Kidney (tissue), 14 donors: ENCODE measurements around the gene DNASE1L1. TPM values are rescaled to one million over a fixed set of nuclear protein-coding genes. Genes with fewer than 3 reads are reported as not detected.
A peak's percentile ranks its signal among the peaks of the same experiment; 100 is the strongest.

Experiments
- DNase-seq, 5 donors: peaks; one replicate each; pipeline ENCODE4 v3.0.0-alpha.2; 2013 to 2020
- FAIRE-seq: peaks from 2 replicates; lab custom pipeline; 2012; peaks lifted over from hg19 to GRCh38; lab: Jason Lieb, UNC
- H3K27ac ChIP-seq, 2 donors: one replicate each; pipeline ENCODE4 v1.7.0; 2013; ENCODE audit warnings: low read depth in 2 of 2, low read length in 2 of 2, inconsistent platforms in 1 of 2
- H3K27me3 ChIP-seq: one replicate; pipeline ENCODE4 v1.7.1; 2013; ENCODE audit warnings: low read length, inconsistent platforms; ENCODE audit not compliant: control insufficient read depth, insufficient read depth
- H3K36me3 ChIP-seq, 3 donors: one replicate each; pipeline versions ENCODE4 v1.7.0 to v1.7.1; 2013; ENCODE audit warnings: low read length in 3 of 3, control low read depth in 1 of 3, inconsistent platforms in 1 of 3; ENCODE audit not compliant: insufficient read depth in 3 of 3, control insufficient read depth in 2 of 3
- H3K4me1 ChIP-seq, 3 donors: one replicate each; pipeline versions ENCODE4 v1.7.0 to v1.7.1; 2013; ENCODE audit warnings: low read length in 3 of 3, inconsistent platforms in 1 of 3, low read depth in 1 of 3; ENCODE audit not compliant: control insufficient read depth in 2 of 3, insufficient read depth in 2 of 3
- H3K4me3 ChIP-seq, 3 donors: one replicate each; pipeline versions ENCODE4 v1.7.0 to v1.8.1; 2013; ENCODE audit warnings: low read length in 3 of 3, control low read depth in 1 of 3, inconsistent platforms in 1 of 3
- H3K9ac ChIP-seq, 3 donors: one replicate each; pipeline versions ENCODE4 v1.7.0 to v1.7.1; 2013; ENCODE audit warnings: low read length in 3 of 3, control low read depth in 1 of 3, inconsistent platforms in 1 of 3
- H3K9me3 ChIP-seq, 3 donors: one replicate each; pipeline versions ENCODE4 v1.7.0 to v1.7.1; 2013; ENCODE audit warnings: low read length in 3 of 3, control low read depth in 1 of 3, inconsistent platforms in 1 of 3; ENCODE audit not compliant: control insufficient read depth in 2 of 3, insufficient read depth in 1 of 3
- intact Hi-C: fragments of 100-400 bp; cut with DNase I; formaldehyde crosslinking; loops from one replicate; pipeline ENCODE4 v1.11.1; 2022
- polyA plus RNA-seq: library from polyadenylated mRNA; stranded (reverse); fragments of 350-450 nt; fragmentation: Illumina TruSeq; extraction: RNeasy Lipid Tissue Mini Kit (QIAGEN cat#74804); gene quantifications from one replicate; pipeline ENCODE4 v1.2.3, GENCODE V29; 2014; ENCODE audit warnings: low read depth, low replicate concordance; ENCODE audit not compliant: insufficient read depth
- total RNA-seq: library from RNA; stranded (reverse); fragmentation: NEBNext Ultra II Directional; extraction: Animal tissue kit (Norgen Biotek cat#: 25700); gene quantifications from one replicate; pipeline ENCODE4 v1.2.1, GENCODE V29; 2021
- TF ChIP-seq, protein P1 (sequence below): IDR thresholded peaks from 3 replicates; pipeline ENCODE4 v1.5.1; 2012; ENCODE audit warnings: mild to moderate bottlenecking, moderate library complexity, borderline replicate concordance; ENCODE audit not compliant: insufficient read depth; ENCODE audit errors: extremely low read depth
- donor health status: control.
- donor health status: control.
- donor health status: control.
- donor health status: control.
- donor health status: control.
- donor health status: DM: yes; HTN: yes; CAD: no.
- donor health status: Normal renal cell carcinoma (clear cell type).

The DNASE1L1 gene
- total and polyA plus RNA-seq, 2 donors from 2014 or later = 28.0 to 33.8 TPM

DNA sequence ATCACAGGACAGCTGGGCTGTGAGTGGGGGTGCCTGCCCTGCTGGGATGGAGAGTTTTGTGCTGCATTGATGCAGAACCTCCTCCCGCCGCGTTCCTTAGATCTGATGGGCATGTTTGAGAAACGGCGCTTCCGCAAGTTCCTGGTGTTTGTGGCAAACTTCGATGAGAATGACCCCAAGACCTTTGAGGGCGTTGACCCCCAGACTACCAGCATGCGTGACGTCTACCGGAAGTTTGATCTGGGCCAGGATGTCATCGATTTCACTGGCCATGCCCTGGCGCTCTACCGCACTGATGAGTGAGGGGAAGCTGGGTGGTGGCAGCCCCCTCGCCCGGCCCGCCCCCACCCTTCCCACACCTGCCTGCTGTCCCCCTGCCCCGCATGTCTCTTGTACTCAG lies 30.8 kb upstream of the DNASE1L1 start:
- H3K27me3 ChIP-seq = no peaks in the 10 kb centered on the region
- intact Hi-C loops = no loop called here
- no peak overlapping the region for H3K9ac ChIP-seq
- DNase-seq (no peak), FAIRE-seq (no peak)
- TF ChIP-seq, protein P1, sequence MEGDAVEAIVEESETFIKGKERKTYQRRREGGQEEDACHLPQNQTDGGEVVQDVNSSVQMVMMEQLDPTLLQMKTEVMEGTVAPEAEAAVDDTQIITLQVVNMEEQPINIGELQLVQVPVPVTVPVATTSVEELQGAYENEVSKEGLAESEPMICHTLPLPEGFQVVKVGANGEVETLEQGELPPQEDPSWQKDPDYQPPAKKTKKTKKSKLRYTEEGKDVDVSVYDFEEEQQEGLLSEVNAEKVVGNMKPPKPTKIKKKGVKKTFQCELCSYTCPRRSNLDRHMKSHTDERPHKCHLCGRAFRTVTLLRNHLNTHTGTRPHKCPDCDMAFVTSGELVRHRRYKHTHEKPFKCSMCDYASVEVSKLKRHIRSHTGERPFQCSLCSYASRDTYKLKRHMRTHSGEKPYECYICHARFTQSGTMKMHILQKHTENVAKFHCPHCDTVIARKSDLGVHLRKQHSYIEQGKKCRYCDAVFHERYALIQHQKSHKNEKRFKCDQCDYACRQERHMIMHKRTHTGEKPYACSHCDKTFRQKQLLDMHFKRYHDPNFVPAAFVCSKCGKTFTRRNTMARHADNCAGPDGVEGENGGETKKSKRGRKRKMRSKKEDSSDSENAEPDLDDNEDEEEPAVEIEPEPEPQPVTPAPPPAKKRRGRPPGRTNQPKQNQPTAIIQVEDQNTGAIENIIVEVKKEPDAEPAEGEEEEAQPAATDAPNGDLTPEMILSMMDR = no peak
- peaks cover 0 to 7% (median 4%) of the 10 kb centered on the region in 3 donors for H3K36me3 ChIP-seq
- H3K4me3 ChIP-seq = no peak overlapping the region
- H3K27ac ChIP-seq = no peak overlapping the region
- H3K9me3 ChIP-seq = no peaks in the 10 kb centered on the region
- H3K4me1 ChIP-seq = peaks cover 0 to 16% (median 3%) of the 10 kb centered on the region in 3 donors

DNA sequence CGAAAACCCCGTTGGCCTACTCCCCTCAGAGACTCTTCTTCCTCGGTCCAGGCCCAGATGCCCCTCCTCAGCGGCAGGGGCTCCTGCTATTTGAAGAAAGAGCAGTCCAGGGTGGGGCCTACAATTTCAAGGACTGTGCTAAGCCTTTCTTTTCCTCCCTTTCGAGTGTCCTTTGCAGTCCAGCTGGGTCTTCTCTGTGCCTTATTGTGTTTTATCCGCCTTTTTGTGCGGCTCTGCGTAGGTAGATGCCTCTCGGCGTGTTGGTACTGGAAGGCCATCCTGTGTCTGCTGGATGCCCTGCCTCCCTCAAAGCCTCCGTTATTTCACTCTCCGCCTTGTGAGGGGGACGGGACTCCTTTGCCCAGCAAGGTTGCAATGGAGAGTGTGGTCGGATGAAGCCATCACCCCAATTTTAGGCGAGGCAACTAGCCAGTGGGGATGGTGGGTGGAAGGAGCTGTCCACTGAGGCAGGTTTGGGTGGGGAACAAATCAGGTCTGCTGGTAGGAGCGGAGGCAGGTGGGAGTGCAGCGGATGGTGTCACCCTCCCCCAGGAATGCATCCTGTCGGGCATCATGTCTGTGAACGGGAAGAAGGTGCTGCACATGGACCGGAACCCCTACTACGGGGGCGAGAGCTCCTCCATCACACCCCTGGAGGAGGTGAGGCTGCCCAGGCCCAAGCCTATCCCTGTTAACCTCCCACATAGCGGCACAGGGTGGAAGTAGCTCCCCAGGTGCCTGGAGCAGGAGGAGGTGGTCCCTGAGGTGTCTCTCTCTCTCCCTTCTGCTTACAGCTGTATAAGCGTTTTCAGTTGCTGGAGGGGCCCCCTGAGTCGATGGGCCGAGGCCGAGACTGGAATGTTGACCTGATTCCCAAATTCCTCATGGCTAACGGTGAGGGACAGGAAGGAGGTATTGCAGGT lies 29.2 kb upstream of the DNASE1L1 start:
- Histone ChIP-seq H3K27me3 (no peaks in the 10 kb centered on the region), H3K27ac (no peak overlapping the region)
- intact Hi-C loops = no loop called here

DNA sequence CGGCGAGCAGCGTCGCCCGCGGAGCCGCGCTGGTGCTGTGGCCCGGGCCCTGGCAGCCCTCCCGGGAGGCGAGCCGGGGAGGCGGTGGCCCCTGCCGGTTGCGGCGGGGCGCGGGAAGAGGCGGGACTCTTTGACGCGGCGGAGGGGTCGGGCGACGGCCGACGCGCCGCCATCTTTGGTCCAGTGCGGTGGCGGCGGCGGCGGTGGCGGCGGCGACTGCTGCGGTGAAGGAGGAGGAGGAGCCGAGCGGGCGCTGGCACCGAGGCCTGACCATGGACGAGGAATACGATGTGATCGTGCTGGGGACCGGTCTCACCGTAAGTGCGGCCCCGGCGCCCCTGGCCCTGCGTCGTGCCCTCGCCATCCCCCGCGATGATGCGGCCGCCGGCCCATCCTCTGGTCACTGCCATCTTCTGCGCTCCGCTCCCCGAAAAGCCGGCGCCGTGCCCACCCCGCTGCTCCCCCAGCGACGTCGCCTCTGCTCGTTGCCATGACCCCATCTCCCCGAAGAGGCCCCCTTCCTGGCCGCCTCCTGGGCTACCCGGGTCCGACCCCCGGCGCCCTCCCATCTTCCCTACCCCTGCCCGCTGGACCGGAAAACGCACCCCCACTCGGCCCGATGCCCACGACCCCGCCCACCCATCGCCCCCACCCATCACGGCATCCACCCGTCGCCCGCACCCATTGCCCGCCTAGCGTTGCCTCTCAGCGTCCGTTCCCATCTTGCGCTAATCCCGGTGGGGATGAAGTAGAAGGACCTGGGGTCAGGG lies 28.1 kb upstream of the DNASE1L1 start, which contains the start of gene GDI1:
TSS of gene GDI1 (plus strand) at position 172 of the 770 bp plus-strand sequence. CDS start at position 273, 101 bp downstream.
- FAIRE-seq = no peak
- TF ChIP-seq, protein P1 = no peak

More for the DNA sequence above, 29.2 kb upstream of the DNASE1L1 start:
- peak overlapping the region in 2 of 3 donors; percentile 19 to 51 for H3K9ac ChIP-seq
- H3K9me3 ChIP-seq = no peaks in the 10 kb centered on the region
- DNase-seq (peak in 2 of 5 donors; percentile 23 to 60), FAIRE-seq (no peak)
- H3K4me3 ChIP-seq = peak overlapping the region; percentile 49 to 63 (median 58)
- H3K36me3 ChIP-seq = peaks cover 0 to 12% (median 4%) of the 10 kb centered on the region in 3 donors
- TF ChIP-seq, protein P1 = no peak
- H3K4me1 ChIP-seq = peaks cover 0 to 10% (median 3%) of the 10 kb centered on the region in 3 donors

More for the DNA sequence above, 28.1 kb upstream of the DNASE1L1 start, which contains the start of gene GDI1:
- peak within 1 kb of the TSS; percentile 55 to 63 (median 58) for H3K4me3 ChIP-seq
- DNase-seq = peak; percentile 37 to 77 (median 54)
- intact Hi-C loops = no loop called here
- H3K4me1 ChIP-seq = peaks cover 0 to 10% (median 3%) of the 10 kb centered on the region in 3 donors
- H3K9me3 ChIP-seq = no peaks in the 10 kb centered on the region
- peak within 1 kb of the TSS; percentile 51 to 75 for H3K27ac ChIP-seq
- no peaks in the 10 kb centered on the region for H3K27me3 ChIP-seq
- peaks cover 0 to 13% (median 4%) of the 10 kb centered on the region in 3 donors for H3K36me3 ChIP-seq
- H3K9ac ChIP-seq = peak within 1 kb of the TSS in 2 of 3 donors; percentile 49 to 51
